ENCODE data around the gene RAP1GAP2.

- TF ChIP-seq CTCF (conservative IDR thresholded peaks at IDR 0.05 in 1 of 2, IDR thresholded peaks at IDR 0.05 in 1 of 2; ENCODE audit: extremely low read depth in 1 of 2, insufficient read depth in 1 of 2, low read depth in 1 of 2, low read length in 2 of 2) (no peak), EZH2 (IDR thresholded peaks at IDR 0.05; ENCODE audit: borderline replicate concordance, low read length) (no peak)
These were observed 231.7 kb downstream of the RAP1GAP2 start for GRCh38 chr17:3027786-3028532.

Data from mammary epithelial cell (primary cell).